GM12873 (cell line): ENCODE results near the gene ITGAV.

Source experiments
- TF ChIP-seq, protein P1 (sequence below): IDR thresholded peaks from 2 replicates; pipeline ENCODE4 v1.5.1; 2012; ENCODE audit warnings: low read depth, mild to moderate bottlenecking, moderate library complexity, low read length, control low read depth; ENCODE audit not compliant: insufficient read depth; ENCODE audit errors: missing control alignments

Gene ITGAV

DNA sequence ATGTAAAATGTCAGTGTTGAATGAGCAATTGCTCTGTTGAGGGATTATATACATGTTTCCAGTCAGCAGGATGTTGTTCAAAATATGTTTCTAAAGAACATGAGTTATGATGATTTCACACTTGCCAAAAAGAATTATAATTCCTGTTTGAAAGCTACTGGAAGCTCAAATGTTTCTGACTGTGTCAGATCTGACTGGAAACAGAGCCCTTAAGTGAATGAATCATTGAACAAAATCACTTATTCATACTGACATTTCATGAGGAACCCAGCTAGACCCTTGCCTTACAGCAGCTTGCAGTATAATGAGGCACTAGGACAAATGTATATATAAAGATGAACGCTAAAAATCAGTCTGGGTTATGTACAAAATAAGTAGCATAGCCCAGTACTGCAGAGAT lies 35.4 kb upstream of the ITGAV start:
- TF ChIP-seq, protein P1, sequence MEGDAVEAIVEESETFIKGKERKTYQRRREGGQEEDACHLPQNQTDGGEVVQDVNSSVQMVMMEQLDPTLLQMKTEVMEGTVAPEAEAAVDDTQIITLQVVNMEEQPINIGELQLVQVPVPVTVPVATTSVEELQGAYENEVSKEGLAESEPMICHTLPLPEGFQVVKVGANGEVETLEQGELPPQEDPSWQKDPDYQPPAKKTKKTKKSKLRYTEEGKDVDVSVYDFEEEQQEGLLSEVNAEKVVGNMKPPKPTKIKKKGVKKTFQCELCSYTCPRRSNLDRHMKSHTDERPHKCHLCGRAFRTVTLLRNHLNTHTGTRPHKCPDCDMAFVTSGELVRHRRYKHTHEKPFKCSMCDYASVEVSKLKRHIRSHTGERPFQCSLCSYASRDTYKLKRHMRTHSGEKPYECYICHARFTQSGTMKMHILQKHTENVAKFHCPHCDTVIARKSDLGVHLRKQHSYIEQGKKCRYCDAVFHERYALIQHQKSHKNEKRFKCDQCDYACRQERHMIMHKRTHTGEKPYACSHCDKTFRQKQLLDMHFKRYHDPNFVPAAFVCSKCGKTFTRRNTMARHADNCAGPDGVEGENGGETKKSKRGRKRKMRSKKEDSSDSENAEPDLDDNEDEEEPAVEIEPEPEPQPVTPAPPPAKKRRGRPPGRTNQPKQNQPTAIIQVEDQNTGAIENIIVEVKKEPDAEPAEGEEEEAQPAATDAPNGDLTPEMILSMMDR, result no peak

DNA sequence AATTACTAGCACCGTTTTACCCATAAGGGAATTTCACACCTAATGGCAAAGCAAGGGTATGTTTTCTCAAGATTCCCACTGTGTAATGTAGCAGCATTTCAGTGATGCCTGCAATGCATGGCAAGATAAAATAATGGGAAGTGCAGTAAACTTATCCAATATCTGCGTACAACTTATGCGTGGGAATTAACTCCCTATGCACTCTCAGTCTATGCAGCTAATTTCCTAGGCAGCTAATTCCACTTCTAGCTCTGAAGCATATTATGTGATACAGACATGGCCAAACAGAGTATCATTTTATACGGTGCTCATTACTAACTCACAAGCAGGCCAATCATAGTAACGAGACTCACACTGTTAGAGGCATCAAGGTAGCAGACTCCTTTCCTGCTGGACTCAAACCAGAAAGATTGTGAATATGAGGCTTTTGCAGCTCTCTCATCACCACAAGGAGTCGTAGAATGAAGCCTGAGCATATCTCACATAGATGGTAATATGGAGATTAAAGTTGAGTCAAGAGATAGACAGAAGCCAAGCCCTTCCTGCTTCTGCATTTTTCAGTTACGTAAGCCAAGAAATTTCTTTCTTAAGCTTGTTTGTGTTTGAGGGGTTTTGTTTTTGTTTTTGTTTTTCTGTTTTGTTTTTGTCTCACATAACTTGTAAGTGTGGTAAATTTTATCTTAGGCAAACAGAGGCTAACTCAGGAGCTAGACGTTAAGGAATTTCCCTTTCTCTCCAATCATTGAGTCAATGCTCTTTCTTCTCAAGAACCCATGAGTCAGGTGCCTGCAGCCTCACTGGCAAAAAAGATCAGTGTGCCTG lies 34.8 kb upstream of the ITGAV start:
- TF ChIP-seq, protein P1, result no peak

DNA sequence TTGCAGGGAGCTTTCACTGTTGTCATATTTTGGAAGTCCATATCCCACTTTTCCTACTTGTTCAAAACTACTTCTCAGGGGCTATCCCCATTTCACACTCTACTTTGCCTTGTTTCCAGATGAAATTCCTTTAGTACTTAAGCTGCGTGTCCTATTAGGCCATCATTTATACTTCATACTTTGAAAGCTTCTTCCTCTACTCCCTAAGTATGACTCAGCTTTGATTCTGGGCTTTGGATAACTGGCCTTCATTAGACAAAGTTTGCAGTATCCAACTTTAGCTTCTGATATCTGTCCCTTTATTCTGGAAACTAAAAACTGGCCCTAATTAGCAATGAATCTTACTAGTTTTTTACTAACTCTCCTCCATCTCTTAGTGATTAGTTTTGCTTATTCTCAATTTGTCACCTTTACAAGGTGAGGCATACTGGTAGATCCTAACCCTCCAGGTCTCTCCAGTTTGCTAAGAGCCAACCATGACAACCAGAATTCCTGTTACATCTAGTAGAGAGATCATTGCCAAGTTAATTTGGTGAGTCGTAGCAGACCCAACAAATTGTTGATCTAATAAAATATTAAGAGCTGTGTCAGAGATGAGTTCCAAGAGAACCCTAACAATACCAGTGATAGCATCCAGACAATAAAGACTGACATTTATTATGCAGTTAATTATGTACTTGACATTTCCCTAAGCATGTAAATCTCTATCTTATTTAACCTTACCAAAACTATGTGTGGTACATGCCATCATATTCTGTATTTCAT lies 31.2 kb upstream of the ITGAV start:
- TF ChIP-seq, protein P1, result no peak

DNA sequence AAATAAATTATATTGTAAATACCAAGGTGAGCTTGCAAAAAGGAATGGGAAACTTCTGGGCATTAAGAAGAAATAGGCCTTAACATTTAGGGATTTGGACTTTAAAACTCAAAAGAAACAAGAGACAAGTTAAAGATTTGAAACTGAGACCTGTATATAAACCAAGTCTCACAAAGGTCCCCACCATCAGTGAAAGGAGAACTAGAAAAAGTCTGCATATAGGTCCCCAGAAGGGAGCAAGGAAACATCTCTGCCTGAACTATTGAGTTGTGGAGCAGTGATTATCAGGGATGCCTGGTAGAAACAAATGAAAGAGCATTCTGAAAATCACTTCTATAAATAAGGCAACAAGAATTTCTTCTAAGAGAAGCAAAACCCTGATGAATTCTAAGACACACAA lies 30.5 kb upstream of the ITGAV start:
- TF ChIP-seq, protein P1, result no peak

DNA sequence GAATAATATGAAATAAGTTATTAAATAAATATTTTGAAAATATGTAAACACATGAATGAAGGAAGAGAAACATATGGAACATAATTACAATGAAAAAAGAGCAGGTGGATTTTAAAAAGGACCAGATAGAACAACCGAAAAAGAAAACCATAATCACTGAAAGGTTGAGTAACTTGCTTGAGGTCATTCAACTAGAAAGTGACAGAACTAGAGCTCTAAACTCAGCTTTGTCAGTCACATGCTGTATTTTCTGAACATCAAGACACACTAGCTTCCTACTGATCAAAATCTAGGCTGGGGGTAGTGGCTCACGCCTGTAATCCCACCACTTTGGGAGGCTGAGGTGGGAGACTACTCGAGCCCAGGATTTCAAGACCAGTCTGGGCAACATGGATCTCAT lies 30.0 kb upstream of the ITGAV start:
- TF ChIP-seq, protein P1, result no peak

DNA sequence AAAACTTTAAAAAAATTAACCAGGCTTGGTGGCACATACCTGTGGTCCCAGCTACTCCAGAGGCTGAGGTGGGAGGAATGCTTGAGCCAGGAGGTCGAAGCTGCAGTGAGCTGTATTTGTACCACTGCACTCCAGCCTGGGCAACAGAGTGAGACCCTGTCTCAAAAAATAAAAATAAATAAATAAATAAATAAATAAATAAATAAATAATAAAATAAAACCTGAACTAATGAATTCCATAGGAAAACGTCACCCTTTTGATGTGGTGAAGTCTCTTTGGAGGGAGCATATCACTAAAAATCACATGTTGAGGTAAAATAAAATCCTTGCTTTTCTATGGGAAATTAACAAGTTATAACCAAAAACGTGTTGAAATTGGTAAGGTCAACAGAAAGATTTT lies 29.6 kb upstream of the ITGAV start:
- TF ChIP-seq, protein P1, result no peak

DNA sequence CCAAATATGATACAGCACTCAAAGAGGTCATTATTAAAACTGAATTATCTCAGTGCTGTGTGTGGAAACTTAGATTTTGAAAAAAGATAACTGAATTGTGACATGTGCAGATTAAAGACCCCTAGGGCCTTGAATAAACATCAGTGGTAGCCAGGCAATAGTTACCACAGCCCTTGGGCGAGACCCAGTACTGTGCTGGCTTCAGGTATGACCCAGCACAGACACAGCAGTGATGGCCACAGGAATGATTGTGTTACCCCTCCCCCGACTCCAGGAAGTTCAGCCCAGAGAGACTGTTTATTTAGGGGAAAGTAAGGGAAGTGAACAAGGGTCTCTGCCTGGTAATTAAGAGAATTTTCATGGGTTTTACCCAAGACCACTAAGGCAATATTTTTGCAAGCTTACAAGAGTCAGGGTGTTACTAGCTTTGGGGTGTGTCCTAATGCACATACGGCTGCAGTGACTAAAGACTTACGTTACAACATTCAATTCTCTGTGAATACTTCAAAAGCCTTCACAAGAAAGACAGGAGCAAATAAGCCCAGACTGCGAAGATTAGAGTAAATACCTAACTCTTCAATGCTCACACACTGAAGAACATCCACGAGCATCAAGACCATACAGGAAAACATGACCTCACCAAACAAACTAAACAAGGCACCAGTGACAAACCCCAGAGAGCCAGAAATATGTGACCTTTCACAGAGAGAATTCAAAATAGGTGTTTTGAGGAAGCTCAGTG lies 28.2 kb upstream of the ITGAV start:
- TF ChIP-seq, protein P1, result no peak
